Immature natural killer cell (primary cell): Measurements from ENCODE around the gene PARD3B. TPM values are rescaled to one million over a fixed set of nuclear protein-coding genes. Genes with fewer than 3 reads are reported as not detected.

Experiments
- DNase-seq, 3 donors: peaks; one replicate each; pipeline ENCODE4 v3.0.0; 2022; ENCODE audit warnings: mixed read lengths in 1 of 3
- H3K27ac Mint-ChIP-seq, 6 donors: one replicate each; pipeline ENCODE4 v1.8.0; 2020; ENCODE audit warnings: mixed read lengths in 6 of 6, mild to moderate bottlenecking in 5 of 6, inconsistent platforms in 4 of 6, moderate library complexity in 3 of 6
- H3K27me3 Mint-ChIP-seq, 3 donors: one replicate each; pipeline ENCODE4 v1.8.0; 2020 to 2021; ENCODE audit warnings: low read depth in 3 of 3, mild to moderate bottlenecking in 3 of 3, mixed read lengths in 3 of 3, moderate library complexity in 3 of 3, inconsistent platforms in 1 of 3
- H3K36me3 Mint-ChIP-seq, 3 donors: one replicate each; pipeline ENCODE4 v1.8.0; 2020; ENCODE audit warnings: mixed read lengths in 3 of 3, inconsistent platforms in 2 of 3, mild to moderate bottlenecking in 2 of 3
- H3K4me1 Mint-ChIP-seq, 2 donors: one replicate each; pipeline ENCODE4 v1.8.0; 2020; ENCODE audit warnings: inconsistent platforms in 2 of 2, mild to moderate bottlenecking in 2 of 2, mixed read lengths in 2 of 2, moderate library complexity in 1 of 2
- H3K4me3 Mint-ChIP-seq, 5 donors: one replicate each; pipeline ENCODE4 v1.8.0; 2020; ENCODE audit warnings: mild to moderate bottlenecking in 5 of 5, mixed read lengths in 5 of 5, inconsistent platforms in 3 of 5, moderate library complexity in 3 of 5
- H3K9me3 Mint-ChIP-seq, 6 donors: one replicate each; pipeline ENCODE4 v1.8.0; 2020; ENCODE audit warnings: mild to moderate bottlenecking in 6 of 6, mixed read lengths in 6 of 6, inconsistent platforms in 4 of 6, moderate library complexity in 3 of 6
- polyA plus RNA-seq, 3 donors: library from polyadenylated mRNA; unstranded; fragments of 300-500 nt; fragmentation: Illumina TruSeq; gene quantifications; one replicate each; pipeline ENCODE4 v1.2.3, GENCODE V29; 2021

PARD3B gene
- polyA plus RNA-seq, 3 donors from 2014 or later, result not detected

- peaks cover 0 to 10% (median 4%) of the 10 kb centered on the region in 3 donors for H3K36me3 Mint-ChIP-seq
- peaks cover 0 to 19% (median 13%) of the 10 kb centered on the region in 6 donors for H3K9me3 Mint-ChIP-seq
- DNase-seq, result no peak
- no peak overlapping the region for H3K27ac Mint-ChIP-seq
- H3K4me1 Mint-ChIP-seq, result peaks cover 7 to 16% of the 10 kb centered on the region in 2 donors
- H3K4me3 Mint-ChIP-seq, result no peak overlapping the region
- H3K27me3 Mint-ChIP-seq, result peaks cover 0 to 3% (median 3%) of the 10 kb centered on the region in 3 donors
Observed at GRCh38 chr2:204948822-204949221, 403.5 kb downstream of the PARD3B start.

GRCh38 chr2:204950695-204951346 lies 405.5 kb downstream of the PARD3B start:
- H3K4me1 Mint-ChIP-seq, result peaks cover 7 to 16% of the 10 kb centered on the region in 2 donors

GRCh38 chr2:204958371-204958770 lies 413.1 kb downstream of the PARD3B start:
- no peak for DNase-seq
- Mint-ChIP-seq H3K27ac (no peak overlapping the region), H3K36me3 (peaks cover 0 to 5% (median 0%) of the 10 kb centered on the region in 3 donors), H3K4me1 (no peaks in the 10 kb centered on the region), H3K9me3 (peaks cover 0 to 4% (median 0%) of the 10 kb centered on the region in 6 donors), H3K27me3 (peaks cover 0 to 2% (median 0%) of the 10 kb centered on the region in 3 donors), H3K4me3 (no peak overlapping the region)

More at GRCh38 chr2:204950695-204951346, 405.5 kb downstream of the PARD3B start:
- no peak for DNase-seq
- Mint-ChIP-seq H3K4me3 (no peak overlapping the region), H3K9me3 (peaks cover 0 to 7% (median 3%) of the 10 kb centered on the region in 6 donors), H3K36me3 (no peaks in the 10 kb centered on the region), H3K27ac (no peak overlapping the region), H3K27me3 (peaks cover 0 to 4% (median 2%) of the 10 kb centered on the region in 3 donors)

- Mint-ChIP-seq H3K9me3 (peaks cover 0 to 2% (median 0%) of the 10 kb centered on the region in 6 donors), H3K36me3 (peaks cover 0 to 5% (median 0%) of the 10 kb centered on the region in 3 donors), H3K27ac (no peak overlapping the region), H3K4me1 (peaks cover 26 to 46% of the 10 kb centered on the region in 2 donors), H3K27me3 (no peaks in the 10 kb centered on the region), H3K4me3 (no peak overlapping the region)
- no peak for DNase-seq
Observed at GRCh38 chr2:204964414-204964813, 419.1 kb downstream of the PARD3B start.

GRCh38 chr2:204966245-204966644 lies 421.0 kb downstream of the PARD3B start:
- H3K4me1 Mint-ChIP-seq, result peaks cover 31 to 63% of the 10 kb centered on the region in 2 donors
- no peak for DNase-seq
- H3K27ac Mint-ChIP-seq, result peak overlapping the region in 2 of 6 donors; percentile 29 to 69
- H3K4me3 Mint-ChIP-seq, result no peak overlapping the region
- H3K27me3 Mint-ChIP-seq, result peaks cover 0 to 1% (median 0%) of the 10 kb centered on the region in 3 donors
- H3K36me3 Mint-ChIP-seq, result peaks cover 0 to 1% (median 0%) of the 10 kb centered on the region in 3 donors
- peaks cover 0 to 2% (median 0%) of the 10 kb centered on the region in 6 donors for H3K9me3 Mint-ChIP-seq

- DNase-seq, result peak; percentile 33 to 47 (median 37)
- peaks cover 0 to 1% (median 0%) of the 10 kb centered on the region in 3 donors for H3K27me3 Mint-ChIP-seq
- peak overlapping the region; percentile 38 to 76 (median 64) for H3K4me3 Mint-ChIP-seq
- H3K9me3 Mint-ChIP-seq, result peaks cover 0 to 2% (median 0%) of the 10 kb centered on the region in 6 donors
- H3K36me3 Mint-ChIP-seq, result no peaks in the 10 kb centered on the region
- peak overlapping the region; percentile 81 to 93 (median 89) for H3K27ac Mint-ChIP-seq
- H3K4me1 Mint-ChIP-seq, result peaks cover 34 to 70% of the 10 kb centered on the region in 2 donors
Observed at GRCh38 chr2:204967199-204967960, 422.1 kb downstream of the PARD3B start.

- Mint-ChIP-seq H3K4me1 (peaks cover 43 to 70% of the 10 kb centered on the region in 2 donors), H3K36me3 (no peaks in the 10 kb centered on the region), H3K27ac (peak overlapping the region in 1 of 6 donors; percentile 29), H3K4me3 (no peak overlapping the region), H3K27me3 (peaks cover 0 to 1% (median 0%) of the 10 kb centered on the region in 3 donors), H3K9me3 (no peaks in the 10 kb centered on the region)
- DNase-seq, result no peak
Observed at GRCh38 chr2:204971206-204971907, 426.1 kb downstream of the PARD3B start.

GRCh38 chr2:204972161-204972560 lies 426.9 kb downstream of the PARD3B start:
- Mint-ChIP-seq H3K27ac (no peak overlapping the region), H3K4me3 (no peak overlapping the region), H3K27me3 (peaks cover 0 to 1% (median 0%) of the 10 kb centered on the region in 3 donors), H3K36me3 (no peaks in the 10 kb centered on the region), H3K4me1 (peaks cover 40 to 62% of the 10 kb centered on the region in 2 donors), H3K9me3 (peaks cover 0 to 2% (median 0%) of the 10 kb centered on the region in 6 donors)
- no peak for DNase-seq

GRCh38 chr2:204972606-204973336 lies 427.5 kb downstream of the PARD3B start:
- Mint-ChIP-seq H3K9me3 (peaks cover 0 to 2% (median 0%) of the 10 kb centered on the region in 6 donors), H3K4me3 (no peak overlapping the region), H3K4me1 (peaks cover 34 to 56% of the 10 kb centered on the region in 2 donors), H3K36me3 (no peaks in the 10 kb centered on the region), H3K27ac (no peak overlapping the region), H3K27me3 (peaks cover 0 to 1% (median 0%) of the 10 kb centered on the region in 3 donors)
- DNase-seq, result no peak

- Mint-ChIP-seq H3K4me3 (no peak overlapping the region), H3K4me1 (peaks cover 25 to 48% of the 10 kb centered on the region in 2 donors), H3K27ac (no peak overlapping the region), H3K27me3 (peaks cover 0 to 1% (median 0%) of the 10 kb centered on the region in 3 donors), H3K36me3 (no peaks in the 10 kb centered on the region), H3K9me3 (peaks cover 0 to 2% (median 0%) of the 10 kb centered on the region in 6 donors)
- DNase-seq, result no peak
Observed at GRCh38 chr2:204973616-204974015, 428.3 kb downstream of the PARD3B start.

- Mint-ChIP-seq H3K4me3 (no peak overlapping the region), H3K27me3 (peaks cover 0 to 1% (median 0%) of the 10 kb centered on the region in 3 donors), H3K27ac (no peak overlapping the region), H3K4me1 (peaks cover 17 to 39% of the 10 kb centered on the region in 2 donors), H3K36me3 (no peaks in the 10 kb centered on the region), H3K9me3 (peaks cover 0 to 2% (median 0%) of the 10 kb centered on the region in 6 donors)
- no peak for DNase-seq
Observed at GRCh38 chr2:204974487-204974886, 429.2 kb downstream of the PARD3B start.

- Mint-ChIP-seq H3K27ac (no peak overlapping the region), H3K27me3 (no peaks in the 10 kb centered on the region), H3K36me3 (no peaks in the 10 kb centered on the region), H3K4me3 (no peak overlapping the region), H3K9me3 (peaks cover 0 to 2% (median 0%) of the 10 kb centered on the region in 6 donors), H3K4me1 (peaks cover 19 to 26% of the 10 kb centered on the region in 2 donors)
- no peak for DNase-seq
Observed at GRCh38 chr2:204977914-204978313, 432.6 kb downstream of the PARD3B start.

- no peak overlapping the region for H3K4me3 Mint-ChIP-seq
- no peaks in the 10 kb centered on the region for H3K27me3 Mint-ChIP-seq
- DNase-seq, result no peak
- H3K4me1 Mint-ChIP-seq, result peaks cover 13 to 18% of the 10 kb centered on the region in 2 donors
- H3K9me3 Mint-ChIP-seq, result no peaks in the 10 kb centered on the region
- no peaks in the 10 kb centered on the region for H3K36me3 Mint-ChIP-seq
- peak overlapping the region in 4 of 6 donors; percentile 2 to 76 (median 39) for H3K27ac Mint-ChIP-seq
Observed at GRCh38 chr2:204982303-204982702, 437.0 kb downstream of the PARD3B start.
